Measurements from ENCODE around the gene OSBPL10.

OSBPL10 gene

GRCh38 chr3:31974964-31975363 lies 6.1 kb downstream of the OSBPL10 start:
- peaks cover 22% of the 10 kb centered on the region for H3K36me3 Mint-ChIP-seq (ENCODE audit: low read depth)
- DNase-seq, result no peak
- TF ChIP-seq CTCF (IDR thresholded peaks at IDR 0.05), result no peak
- no peak overlapping the region for H3K4me3 Mint-ChIP-seq
- no peaks in the 10 kb centered on the region for H3K9me3 Mint-ChIP-seq
- peaks cover 9% of the 10 kb centered on the region for H3K27me3 Mint-ChIP-seq (ENCODE audit: low read depth, poor library complexity)
- H3K4me1 Mint-ChIP-seq, result peaks cover 47% of the 10 kb centered on the region
- no peak overlapping the region for H3K27ac Mint-ChIP-seq

- Mint-ChIP-seq H3K9me3 (no peaks in the 10 kb centered on the region), H3K27ac (no peak overlapping the region)
These were observed 6.6 kb downstream of the OSBPL10 start for GRCh38 chr3:31974471-31974870.

GRCh38 chr3:31973837-31974236 lies 7.2 kb downstream of the OSBPL10 start:
- Mint-ChIP-seq H3K4me1 (peaks cover 47% of the 10 kb centered on the region), H3K4me3 (no peak overlapping the region), H3K27ac (no peak overlapping the region), H3K36me3 (ENCODE audit: low read depth) (peaks cover 22% of the 10 kb centered on the region), H3K9me3 (no peaks in the 10 kb centered on the region), H3K27me3 (ENCODE audit: low read depth, poor library complexity) (no peaks in the 10 kb centered on the region)
- DNase-seq, result no peak
- no peak for TF ChIP-seq CTCF (IDR thresholded peaks at IDR 0.05)

More at GRCh38 chr3:31974471-31974870, 6.6 kb downstream of the OSBPL10 start:
- peaks cover 47% of the 10 kb centered on the region for H3K4me1 Mint-ChIP-seq
- no peak for TF ChIP-seq CTCF (IDR thresholded peaks at IDR 0.05)
- DNase-seq, result no peak
- H3K36me3 Mint-ChIP-seq (ENCODE audit: low read depth), result peaks cover 22% of the 10 kb centered on the region
- H3K27me3 Mint-ChIP-seq (ENCODE audit: low read depth, poor library complexity), result peaks cover 6% of the 10 kb centered on the region
- no peak overlapping the region for H3K4me3 Mint-ChIP-seq

- Mint-ChIP-seq H3K9me3 (no peaks in the 10 kb centered on the region), H3K36me3 (ENCODE audit: low read depth) (peaks cover 22% of the 10 kb centered on the region), H3K27me3 (ENCODE audit: low read depth, poor library complexity) (no peaks in the 10 kb centered on the region), H3K27ac (peak overlapping the region; percentile 67), H3K4me1 (peaks cover 53% of the 10 kb centered on the region), H3K4me3 (no peak overlapping the region)
- no peak for DNase-seq
- no peak for TF ChIP-seq CTCF (IDR thresholded peaks at IDR 0.05)
These were observed 8.0 kb downstream of the OSBPL10 start for GRCh38 chr3:31973081-31973480.

- no peak for DNase-seq
- Mint-ChIP-seq H3K36me3 (ENCODE audit: low read depth) (peaks cover 10% of the 10 kb centered on the region), H3K27ac (no peak overlapping the region), H3K27me3 (ENCODE audit: low read depth, poor library complexity) (no peaks in the 10 kb centered on the region), H3K4me1 (peaks cover 63% of the 10 kb centered on the region), H3K4me3 (no peak overlapping the region), H3K9me3 (no peaks in the 10 kb centered on the region)
- TF ChIP-seq CTCF (IDR thresholded peaks at IDR 0.05), result no peak
These were observed 9.5 kb downstream of the OSBPL10 start for GRCh38 chr3:31971607-31972006.

- Mint-ChIP-seq H3K27me3 (ENCODE audit: low read depth, poor library complexity) (no peaks in the 10 kb centered on the region), H3K4me1 (peaks cover 56% of the 10 kb centered on the region), H3K4me3 (peak overlapping the region; percentile 19), H3K27ac (peak overlapping the region; percentile 78), H3K9me3 (no peaks in the 10 kb centered on the region), H3K36me3 (ENCODE audit: low read depth) (peaks cover 5% of the 10 kb centered on the region)
- DNase-seq, result peak; percentile 36
- TF ChIP-seq CTCF (IDR thresholded peaks at IDR 0.05), result no peak
These were observed 12.1 kb downstream of the OSBPL10 start for GRCh38 chr3:31968927-31969418.

Data from nephron progenitor cell (in vitro differentiated cells).